PFSK-1 (cell line): ENCODE measurements around the gene KRTAP4-7.

ENCODE experiments used
- FOXP2 ChIP-seq: optimal IDR thresholded peaks from 2 replicates; pipeline ENCODE3; 2011; ENCODE audit warnings: borderline replicate concordance, control low read depth, inconsistent platforms; ENCODE audit not compliant: insufficient read depth; ENCODE audit errors: extremely low read length, extremely low read depth
- POLR2AphosphoS5 ChIP-seq: IDR thresholded peaks from 2 replicates; pipeline ENCODE4 v1.6.1; 2012; ENCODE audit warnings: low read depth, mild to moderate bottlenecking, control low read depth, low read length, moderate library complexity
- REST ChIP-seq, 2 experiments: IDR thresholded peaks; 2 replicates each; pipeline versions ENCODE4 v1.6.1 to v1.8.0; 2011 to 2012; ENCODE audit warnings: low read depth in 2 of 2, low read length in 2 of 2, control low read depth in 1 of 2, inconsistent platforms in 1 of 2, mild to moderate bottlenecking in 1 of 2, moderate library complexity in 1 of 2; ENCODE audit not compliant: insufficient read depth in 1 of 2
- SIN3A ChIP-seq: IDR thresholded peaks from 2 replicates; pipeline ENCODE4 v1.6.1; 2012; ENCODE audit warnings: mild to moderate bottlenecking, low read length, moderate library complexity, borderline replicate concordance; ENCODE audit not compliant: insufficient read depth
- TAF1 ChIP-seq: IDR thresholded peaks from 2 replicates; pipeline ENCODE4 v1.6.1; 2012; ENCODE audit warnings: low read length, control low read depth, borderline replicate concordance; ENCODE audit not compliant: insufficient read depth

DNA sequence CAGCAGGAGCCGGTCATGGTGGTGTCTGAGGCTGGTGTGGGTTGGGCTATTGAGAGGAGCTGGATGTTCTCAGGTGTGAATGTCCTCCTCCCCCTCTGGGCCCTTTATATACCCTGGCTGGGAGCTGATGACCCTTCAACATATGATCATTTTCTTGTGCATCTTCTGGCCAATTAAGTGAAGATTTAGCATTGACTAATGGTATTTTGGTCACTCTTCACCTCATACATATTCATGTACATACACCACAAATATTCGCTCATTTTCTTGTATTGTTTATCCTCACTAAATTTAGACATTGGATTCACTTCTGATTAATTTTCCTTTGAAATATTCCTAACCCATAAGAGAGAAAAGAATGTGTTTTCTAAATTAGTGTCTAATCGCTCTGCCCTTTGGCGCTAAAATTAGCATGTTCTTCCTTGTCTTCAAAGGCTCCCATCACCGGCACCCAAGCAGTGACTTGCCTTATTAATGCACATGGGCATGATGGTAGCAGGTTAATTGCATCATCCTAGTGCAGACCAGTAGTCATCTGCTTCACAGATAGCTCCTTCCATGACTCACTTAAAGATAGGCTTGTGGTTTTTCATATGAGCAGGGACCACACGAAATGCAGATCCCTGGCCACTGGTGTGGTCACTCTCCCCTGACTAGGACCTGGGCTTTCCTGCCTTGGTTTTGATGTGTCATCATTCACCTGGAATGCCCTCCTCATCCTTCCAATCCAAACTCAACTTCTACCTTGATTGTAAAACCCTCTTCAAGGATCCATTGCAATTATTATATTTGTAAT is 17.9 kb upstream of the KRTAP4-7 start, which contains the start of gene KRTAP2-4:
- TF ChIP-seq REST (IDR thresholded peaks at IDR 0.05; ENCODE audit: insufficient read depth in 1 of 2, low read depth in 2 of 2, low read length in 2 of 2) (no peak), SIN3A (no peak), POLR2AphosphoS5 (no peak), TAF1 (no peak), FOXP2 (no peak)
